Large intestine (tissue), 3 donors: Measurements from ENCODE around the gene PHACTR1. TPM values are rescaled to one million over a fixed set of nuclear protein-coding genes. Genes with fewer than 3 reads are reported as not detected.

Experiments
- DNase-seq, 2 donors: peaks; one replicate each; pipeline versions ENCODE4 v3.0.0 to v3.0.0-alpha.2; 2013
- H3K27ac ChIP-seq: one replicate; pipeline ENCODE4 v1.5.1; 2013; ENCODE audit warnings: low read length
- H3K27me3 ChIP-seq: 2 replicates; pipeline ENCODE4 v1.6.1; 2013; ENCODE audit warnings: low read length; ENCODE audit not compliant: control insufficient read depth, insufficient read depth
- H3K36me3 ChIP-seq: 2 replicates; pipeline ENCODE4 v1.6.1; 2013; ENCODE audit warnings: low read length; ENCODE audit not compliant: control insufficient read depth, insufficient read depth
- H3K4me1 ChIP-seq: one replicate; pipeline ENCODE4 v1.6.1; 2013; ENCODE audit warnings: low read length; ENCODE audit not compliant: control insufficient read depth, insufficient read depth
- H3K4me3 ChIP-seq: one replicate; pipeline ENCODE4 v1.5.1; 2013; ENCODE audit warnings: low read length
- H3K9me3 ChIP-seq: one replicate; pipeline ENCODE4 v1.6.1; 2013; ENCODE audit warnings: mild to moderate bottlenecking, low read depth, low read length, moderate library complexity; ENCODE audit not compliant: control insufficient read depth
- WGBS: methylation state at CpG from one replicate; pipeline ENCODE4 v1.1.5; 2013; ENCODE audit warnings: low lambda C conversion rate; ENCODE audit not compliant: insufficient coverage; 5-methylcytosine and 5-hydroxymethylcytosine counted together
- polyA plus RNA-seq: library from polyadenylated mRNA; unstranded; fragments of 120-200 nt; gene quantifications from one replicate; pipeline ENCODE4 v1.2.1, GENCODE V29; 2013

The PHACTR1 gene
- polyA plus RNA-seq, 1 donor, result 5.5 TPM

DNA sequence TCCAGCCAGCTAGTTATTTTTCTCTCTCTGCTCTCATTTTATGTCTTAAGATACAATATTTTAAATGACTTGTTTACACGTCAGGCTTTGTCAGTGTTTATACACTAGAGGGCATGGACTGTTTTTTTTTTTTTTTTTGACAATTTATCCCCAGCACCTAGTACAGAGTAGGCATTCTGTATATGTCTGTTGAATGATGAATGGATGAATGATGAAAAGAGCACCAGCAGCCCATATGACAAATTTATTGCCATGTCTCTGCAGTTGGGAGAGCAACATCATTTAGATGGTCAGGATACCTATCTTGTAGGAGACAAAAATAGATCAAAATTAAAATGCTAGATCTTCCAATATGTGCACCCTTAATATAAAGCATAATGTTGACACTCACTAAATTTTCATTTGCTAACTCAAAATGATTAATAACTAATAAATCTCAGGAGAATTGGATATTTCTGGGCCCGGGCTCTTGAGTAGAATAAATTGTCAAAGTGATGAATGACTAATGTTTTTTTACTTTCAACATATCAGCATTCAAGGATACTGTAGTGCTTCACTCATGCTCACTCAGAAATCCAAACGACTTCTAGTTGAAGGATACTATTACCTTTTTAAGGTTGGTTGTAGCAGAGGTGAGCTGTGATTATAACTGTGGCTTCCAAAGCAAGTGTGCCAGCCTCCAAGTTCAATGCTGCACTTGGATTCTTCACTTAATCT, 200.0 kb downstream of the PHACTR1 start:
- H3K4me3 ChIP-seq, result no peak overlapping the region
- H3K9me3 ChIP-seq, result no peaks in the 10 kb centered on the region
- H3K27ac ChIP-seq, result no peak overlapping the region
- H3K36me3 ChIP-seq, result no peaks in the 10 kb centered on the region
- no CpG with 5 or more reads among the region's 3 CpGs for WGBS
- H3K27me3 ChIP-seq, result peaks cover 2% of the 10 kb centered on the region
- no peaks in the 10 kb centered on the region for H3K4me1 ChIP-seq
- DNase-seq, result no peak

- Histone ChIP-seq H3K36me3 (no peaks in the 10 kb centered on the region), H3K27me3 (no peaks in the 10 kb centered on the region), H3K27ac (no peak overlapping the region), H3K4me1 (no peaks in the 10 kb centered on the region), H3K9me3 (no peaks in the 10 kb centered on the region), H3K4me3 (no peak overlapping the region)
- no peak for DNase-seq
Measured at GRCh38 chr6:12921467-12921866, 204.9 kb downstream of the PHACTR1 start.

DNA sequence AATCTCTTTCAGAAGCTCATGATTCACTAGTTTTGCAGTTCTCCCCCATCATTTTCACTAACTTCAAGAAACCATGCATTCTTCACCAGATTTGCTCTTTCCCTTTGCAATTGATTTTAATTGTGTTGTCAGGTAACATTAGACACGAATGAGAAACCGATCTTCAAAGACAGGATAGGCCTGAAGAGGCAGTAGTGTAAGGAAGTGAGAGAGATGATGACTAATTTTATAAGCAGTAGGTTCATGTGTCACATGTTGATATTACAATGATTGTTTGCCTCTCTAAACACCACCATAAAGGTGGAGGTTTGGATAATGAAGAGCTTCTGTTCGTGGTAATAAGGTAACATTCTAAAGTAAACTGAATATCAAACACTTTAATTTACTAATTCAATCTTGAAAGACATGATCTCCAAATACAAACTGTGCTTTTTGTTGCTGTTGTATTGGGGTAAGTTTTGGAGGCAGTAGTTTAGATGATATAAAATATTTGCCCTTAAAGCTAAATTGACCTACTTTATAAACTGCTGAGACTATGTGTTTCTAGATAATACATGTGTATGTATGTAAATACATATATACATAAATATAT, 207.2 kb downstream of the PHACTR1 start:
- no peaks in the 10 kb centered on the region for H3K9me3 ChIP-seq
- no peak overlapping the region for H3K27ac ChIP-seq
- no peak for DNase-seq
- WGBS, result 70% methylated on average over 2 of the region's 3 CpGs
- peaks cover 4% of the 10 kb centered on the region for H3K27me3 ChIP-seq
- H3K4me3 ChIP-seq, result no peak overlapping the region
- H3K36me3 ChIP-seq, result no peaks in the 10 kb centered on the region
- H3K4me1 ChIP-seq, result no peaks in the 10 kb centered on the region

GRCh38 chr6:12924911-12925310, 208.3 kb downstream of the PHACTR1 start:
- no CpG with 5 or more reads among the region's 1 CpG for WGBS
- Histone ChIP-seq H3K36me3 (no peaks in the 10 kb centered on the region), H3K4me1 (no peaks in the 10 kb centered on the region), H3K9me3 (no peaks in the 10 kb centered on the region), H3K27ac (no peak overlapping the region), H3K27me3 (peaks cover 4% of the 10 kb centered on the region), H3K4me3 (no peak overlapping the region)
- no peak for DNase-seq

- Histone ChIP-seq H3K9me3 (no peaks in the 10 kb centered on the region), H3K27me3 (peaks cover 4% of the 10 kb centered on the region), H3K4me1 (no peaks in the 10 kb centered on the region), H3K4me3 (no peak overlapping the region), H3K27ac (no peak overlapping the region), H3K36me3 (no peaks in the 10 kb centered on the region)
- no peak for DNase-seq
- WGBS, result no CpG with 5 or more reads among the region's 5 CpGs
Measured at GRCh38 chr6:12927746-12928145, 211.2 kb downstream of the PHACTR1 start.

DNA sequence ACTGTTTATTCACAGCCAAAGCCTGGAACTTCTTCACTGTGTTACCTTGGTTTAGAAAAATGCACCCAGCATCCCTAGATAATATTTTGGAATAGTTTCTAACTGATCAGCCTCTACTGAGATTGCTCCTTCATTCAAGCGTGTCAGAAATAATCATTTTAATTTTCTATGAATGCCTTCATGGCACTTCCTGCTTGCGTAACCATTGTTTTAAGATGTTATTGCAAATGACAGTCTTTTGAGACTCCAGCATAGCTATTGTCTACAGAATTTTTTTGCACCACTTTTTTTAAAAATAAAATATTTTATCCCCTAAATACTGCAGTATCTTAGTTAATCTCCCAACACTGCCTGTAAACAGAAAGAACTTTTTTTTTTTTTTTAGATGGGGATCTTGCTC, 213.1 kb downstream of the PHACTR1 start:
- Histone ChIP-seq H3K27ac (no peak overlapping the region), H3K4me1 (no peaks in the 10 kb centered on the region), H3K4me3 (no peak overlapping the region), H3K9me3 (no peaks in the 10 kb centered on the region), H3K27me3 (peaks cover 4% of the 10 kb centered on the region), H3K36me3 (no peaks in the 10 kb centered on the region)
- WGBS, result 92% methylated on average over 2 of the region's 2 CpGs
- DNase-seq, result no peak

- Histone ChIP-seq H3K36me3 (no peaks in the 10 kb centered on the region), H3K27me3 (peaks cover 4% of the 10 kb centered on the region), H3K4me3 (no peak overlapping the region), H3K27ac (no peak overlapping the region), H3K9me3 (no peaks in the 10 kb centered on the region), H3K4me1 (no peaks in the 10 kb centered on the region)
- WGBS, result no CpG with 5 or more reads among the region's 4 CpGs
- no peak for DNase-seq
Measured at GRCh38 chr6:12931639-12932038, 215.1 kb downstream of the PHACTR1 start.

DNA sequence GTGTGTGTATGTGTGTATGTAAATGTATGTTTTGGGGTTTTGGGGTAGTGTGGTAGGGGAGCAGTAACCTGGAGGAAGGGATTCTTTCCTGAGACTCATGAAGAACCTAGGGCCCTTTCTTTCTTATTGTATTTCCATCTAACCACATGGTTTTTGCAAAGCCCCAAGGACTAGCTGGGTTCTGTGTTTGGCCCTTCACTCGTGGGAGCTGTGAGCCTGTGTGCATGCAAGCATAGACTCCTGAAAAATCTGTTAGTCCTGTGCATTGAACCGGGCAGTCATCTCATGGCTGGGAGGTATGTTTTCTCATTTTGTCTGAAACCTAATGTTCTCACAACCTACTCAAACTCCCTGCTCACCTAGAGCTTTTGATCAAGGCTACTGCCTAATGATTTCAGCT, 219.1 kb downstream of the PHACTR1 start:
- Histone ChIP-seq H3K4me1 (no peaks in the 10 kb centered on the region), H3K9me3 (no peaks in the 10 kb centered on the region), H3K27ac (no peak overlapping the region), H3K36me3 (no peaks in the 10 kb centered on the region), H3K27me3 (peaks cover 2% of the 10 kb centered on the region), H3K4me3 (no peak overlapping the region)
- DNase-seq, result no peak
- no CpG with 5 or more reads among the region's 2 CpGs for WGBS

- H3K9me3 ChIP-seq, result no peaks in the 10 kb centered on the region
- H3K27me3 ChIP-seq, result peaks cover 5% of the 10 kb centered on the region
- no peaks in the 10 kb centered on the region for H3K36me3 ChIP-seq
- no peaks in the 10 kb centered on the region for H3K4me1 ChIP-seq
- 90% methylated on average over 1 of the region's 4 CpGs for WGBS
- H3K27ac ChIP-seq, result no peak overlapping the region
- no peak for DNase-seq
- H3K4me3 ChIP-seq, result no peak overlapping the region
Measured at GRCh38 chr6:12937971-12938370, 221.4 kb downstream of the PHACTR1 start.

DNA sequence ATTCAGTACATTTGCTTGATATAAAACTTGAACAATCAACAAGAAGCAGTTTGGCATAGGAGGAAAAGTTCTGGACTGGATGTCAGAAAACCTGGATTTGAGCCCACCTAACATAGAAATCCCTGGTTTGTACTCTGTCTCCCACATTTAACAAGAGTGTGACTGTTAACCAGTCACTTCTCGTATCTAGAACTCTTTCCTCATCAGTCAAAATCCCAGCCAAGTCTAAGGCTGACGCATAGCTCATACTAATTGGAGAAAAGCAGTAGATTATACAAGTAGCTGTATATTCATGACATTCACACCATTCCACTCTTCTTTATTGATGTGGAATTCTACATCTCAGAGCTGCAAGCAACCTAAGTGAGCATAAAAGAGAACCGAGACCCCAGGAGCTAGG, 222.7 kb downstream of the PHACTR1 start:
- Histone ChIP-seq H3K27ac (no peak overlapping the region), H3K4me1 (no peaks in the 10 kb centered on the region), H3K9me3 (no peaks in the 10 kb centered on the region), H3K36me3 (no peaks in the 10 kb centered on the region), H3K27me3 (peaks cover 5% of the 10 kb centered on the region), H3K4me3 (no peak overlapping the region)
- no peak for DNase-seq
- WGBS, result no CpG with 5 or more reads among the region's 3 CpGs

DNA sequence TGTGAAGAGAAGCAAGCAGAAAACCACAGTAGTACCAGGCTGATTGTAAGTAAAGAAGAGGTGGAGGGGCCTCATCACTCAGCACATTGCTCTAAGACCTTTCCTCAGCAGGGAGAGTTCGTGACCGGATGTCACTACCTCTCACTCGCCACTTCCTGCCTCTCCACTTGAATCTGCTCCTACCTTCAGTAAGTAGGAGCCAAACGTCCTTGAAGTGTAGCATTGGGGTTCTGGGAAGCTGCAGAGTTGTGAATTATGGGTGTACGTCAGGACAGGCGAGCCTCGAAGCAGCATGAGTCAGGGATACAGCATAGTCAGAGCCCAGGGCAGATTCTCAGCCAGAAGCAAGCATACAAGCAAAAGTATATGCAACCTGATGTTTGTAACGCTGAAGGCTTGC, 224.9 kb downstream of the PHACTR1 start:
- Histone ChIP-seq H3K27ac (no peak overlapping the region), H3K27me3 (peaks cover 5% of the 10 kb centered on the region), H3K36me3 (no peaks in the 10 kb centered on the region), H3K4me1 (no peaks in the 10 kb centered on the region), H3K4me3 (no peak overlapping the region), H3K9me3 (no peaks in the 10 kb centered on the region)
- DNase-seq, result no peak
- no CpG with 5 or more reads among the region's 8 CpGs for WGBS
